Measurements from ENCODE around the gene RTN1. TPM values are rescaled to one million over a fixed set of nuclear protein-coding genes. Genes with fewer than 3 reads are reported as not detected.
A peak's percentile ranks its signal among the peaks of the same experiment; 100 is the strongest.

The RTN1 gene
- total RNA-seq, 2 experiments from 2014 or later = 0.14 TPM; not detected in 1

- H3K36me3 ChIP-seq (ENCODE audit: insufficient read depth, low read length) = no peaks in the 10 kb centered on the region
- POLR2A ChIA-PET = no interaction called here
- no peak overlapping the region for H3K4me3 ChIP-seq (ENCODE audit: low read length)
- H3K36me3 Mint-ChIP-seq (ENCODE audit: low read depth) = no peaks in the 10 kb centered on the region
- no peaks in the 10 kb centered on the region for H3K9me3 ChIP-seq (ENCODE audit: control insufficient read depth in 1 of 2, insufficient read depth in 1 of 2, low read length in 2 of 2)
- no peak overlapping the region for H3K4me3 Mint-ChIP-seq
- no peaks in the 10 kb centered on the region for H3K9me3 Mint-ChIP-seq
- no peaks in the 10 kb centered on the region for H3K4me1 ChIP-seq (ENCODE audit: insufficient read depth, low read length)
- ATAC-seq (ENCODE audit: poor library complexity) (no peak), DNase-seq (peak in 1 of 14 experiments; percentile 2)
- H3K27me3 Mint-ChIP-seq = peaks cover 71% of the 10 kb centered on the region
- no peaks in the 10 kb centered on the region for H3K4me1 Mint-ChIP-seq (ENCODE audit: low read depth)
- intact Hi-C loops (cut with DNase I, micrococcal nuclease) = no loop called here
- no peak overlapping the region for H3K27ac ChIP-seq (ENCODE audit: low read depth in 1 of 2, low read length in 2 of 2)
- CTCF ChIA-PET = no interaction called here
- TF ChIP-seq CTCF (IDR thresholded peaks at IDR 0.05) = no peak
- no peak overlapping the region for H3K27ac Mint-ChIP-seq
- H3K27me3 ChIP-seq (ENCODE audit: control insufficient read depth in 1 of 2, insufficient read depth in 2 of 2, low read length in 2 of 2) = peaks cover 8 to 40% of the 10 kb centered on the region in 2 experiments
These were observed 239.3 kb downstream of the RTN1 start for GRCh38 chr14:59631237-59631636.

- ATAC-seq (ENCODE audit: poor library complexity) (no peak), DNase-seq (no peak)
- Mint-ChIP-seq H3K4me3 (no peak overlapping the region), H3K4me1 (ENCODE audit: low read depth) (no peaks in the 10 kb centered on the region), H3K9me3 (no peaks in the 10 kb centered on the region), H3K27ac (no peak overlapping the region), H3K36me3 (ENCODE audit: low read depth) (no peaks in the 10 kb centered on the region), H3K27me3 (peaks cover 72% of the 10 kb centered on the region)
- Histone ChIP-seq H3K4me3 (ENCODE audit: low read length) (no peak overlapping the region), H3K4me1 (ENCODE audit: insufficient read depth, low read length) (no peaks in the 10 kb centered on the region), H3K9me3 (ENCODE audit: control insufficient read depth in 1 of 2, insufficient read depth in 1 of 2, low read length in 2 of 2) (no peaks in the 10 kb centered on the region), H3K36me3 (ENCODE audit: insufficient read depth, low read length) (no peaks in the 10 kb centered on the region), H3K27ac (ENCODE audit: low read depth in 1 of 2, low read length in 2 of 2) (no peak overlapping the region), H3K27me3 (ENCODE audit: control insufficient read depth in 1 of 2, insufficient read depth in 2 of 2, low read length in 2 of 2) (peaks cover 8 to 40% of the 10 kb centered on the region in 2 experiments)
- intact Hi-C loops (cut with DNase I, micrococcal nuclease) = no loop called here
- CTCF ChIA-PET = no interaction called here
- TF ChIP-seq CTCF (IDR thresholded peaks at IDR 0.05) = no peak
- POLR2A ChIA-PET = no interaction called here
These were observed 240.2 kb downstream of the RTN1 start for GRCh38 chr14:59630288-59630963.

- no peaks in the 10 kb centered on the region for H3K4me1 ChIP-seq (ENCODE audit: insufficient read depth, low read length)
- ATAC-seq (ENCODE audit: poor library complexity) (no peak), DNase-seq (no peak)
- no peaks in the 10 kb centered on the region for H3K9me3 Mint-ChIP-seq
- peaks cover 68% of the 10 kb centered on the region for H3K27me3 Mint-ChIP-seq
- POLR2A ChIA-PET = no interaction called here
- TF ChIP-seq CTCF (IDR thresholded peaks at IDR 0.05) = no peak
- no peak overlapping the region for H3K27ac Mint-ChIP-seq
- no peak overlapping the region for H3K4me3 ChIP-seq (ENCODE audit: low read length)
- H3K9me3 ChIP-seq (ENCODE audit: control insufficient read depth in 1 of 2, insufficient read depth in 1 of 2, low read length in 2 of 2) = no peaks in the 10 kb centered on the region
- H3K4me1 Mint-ChIP-seq (ENCODE audit: low read depth) = no peaks in the 10 kb centered on the region
- intact Hi-C loops (cut with DNase I, micrococcal nuclease) = no loop called here
- CTCF ChIA-PET = no interaction called here
- no peaks in the 10 kb centered on the region for H3K36me3 Mint-ChIP-seq (ENCODE audit: low read depth)
- no peak overlapping the region for H3K27ac ChIP-seq (ENCODE audit: low read depth in 1 of 2, low read length in 2 of 2)
- H3K27me3 ChIP-seq (ENCODE audit: control insufficient read depth in 1 of 2, insufficient read depth in 2 of 2, low read length in 2 of 2) = peaks cover 8 to 40% of the 10 kb centered on the region in 2 experiments
- no peak overlapping the region for H3K4me3 Mint-ChIP-seq
- no peaks in the 10 kb centered on the region for H3K36me3 ChIP-seq (ENCODE audit: insufficient read depth, low read length)
These were observed 240.9 kb downstream of the RTN1 start for GRCh38 chr14:59629444-59630287.
